HuH-7 (cell line): ENCODE measurements around the gene RPL32.
"Not testable (repeated sequence)": the region's sequence is repeated elsewhere in the genome, so short reads cannot be mapped to it uniquely, and the experiment has no call there.

Source experiments
- DNase-seq: peaks from one replicate; pipeline ENCODE4 v3.0.0; 2011; ENCODE audit warnings: low spot score

Gene RPL32

GRCh38 chr3:12841149-12841969 lies at the start of gene RPL32:
Gene RPL32, minus strand, starts transcription at chr3:12841565. Its CDS starts 1,328 bp downstream, at chr3:12840237.
- DNase-seq: peak; percentile 96

- no peak for DNase-seq
Measured at GRCh38 chr3:12890610-12891390, 49.4 kb upstream of the RPL32 start.

- no peak for DNase-seq
Measured at GRCh38 chr3:12886736-12887135, 45.4 kb upstream of the RPL32 start.

GRCh38 chr3:12886106-12886679 lies 44.8 kb upstream of the RPL32 start:
- DNase-seq: no peak

- DNase-seq: no peak
Measured at GRCh38 chr3:12885583-12885930, 44.2 kb upstream of the RPL32 start.

- no peak for DNase-seq
Measured at GRCh38 chr3:12884790-12885582, 43.6 kb upstream of the RPL32 start.

- DNase-seq: no peak
Measured at GRCh38 chr3:12884186-12884680, 42.9 kb upstream of the RPL32 start.

- DNase-seq: no peak
Measured at GRCh38 chr3:12882336-12883310, 41.3 kb upstream of the RPL32 start.

GRCh38 chr3:12881858-12882257 lies 40.5 kb upstream of the RPL32 start:
- not testable (repeated sequence) for DNase-seq

- no peak for DNase-seq
Measured at GRCh38 chr3:12879191-12879815, 37.9 kb upstream of the RPL32 start.

- DNase-seq: not testable (repeated sequence)
Measured at GRCh38 chr3:12878758-12879157, 37.4 kb upstream of the RPL32 start.

- no peak for DNase-seq
Measured at GRCh38 chr3:12878141-12878574, 36.8 kb upstream of the RPL32 start.

GRCh38 chr3:12877040-12877439 lies 35.7 kb upstream of the RPL32 start:
- no peak for DNase-seq

GRCh38 chr3:12875857-12876836 lies 34.8 kb upstream of the RPL32 start:
- peak; percentile 91 for DNase-seq

- DNase-seq: no peak
Measured at GRCh38 chr3:12871404-12871983, 30.1 kb upstream of the RPL32 start.

- no peak for DNase-seq
Measured at GRCh38 chr3:12870942-12871341, 29.6 kb upstream of the RPL32 start.

- peak; percentile 88 for DNase-seq
Measured at GRCh38 chr3:12869035-12869621, 27.8 kb upstream of the RPL32 start.
